Ascending aorta (tissue), 2 donors: ENCODE data around the gene FRMD4B. TPM values are rescaled to one million over a fixed set of nuclear protein-coding genes. Genes with fewer than 3 reads are reported as not detected.

Experiments used
- DNase-seq, 2 donors: peaks; one replicate each; pipeline ENCODE4 v3.0.0-alpha.2; 2019; ENCODE audit warnings: low spot score in 2 of 2
- H3K27ac ChIP-seq, 2 donors: fragments of 200-600 bp; sonication (generic); one replicate each; pipeline ENCODE4 v1.5.1; 2016 to 2017; ENCODE audit warnings: mild to moderate bottlenecking in 1 of 2
- H3K27me3 ChIP-seq: fragments of 200-600 bp; sonication (generic); one replicate; pipeline ENCODE4 v1.5.1; 2017
- H3K36me3 ChIP-seq, 2 donors: fragments of 200-600 bp; sonication (generic); one replicate each; pipeline ENCODE4 v1.5.1; 2016
- H3K4me1 ChIP-seq, 2 donors: fragments of 200-600 bp; sonication (generic); one replicate each; pipeline ENCODE4 v1.5.1; 2016 to 2017; ENCODE audit warnings: mild to moderate bottlenecking in 1 of 2
- H3K4me3 ChIP-seq, 2 donors: fragments of 200-600 bp; sonication (generic); one replicate each; pipeline ENCODE4 v1.5.1; 2016 to 2017; ENCODE audit warnings: mild to moderate bottlenecking in 1 of 2
- H3K9me3 ChIP-seq, 2 donors: fragments of 200-600 bp; sonication (generic); one replicate each; pipeline ENCODE4 v1.5.1; 2016
- CTCF ChIP-seq, 3 experiments: fragments of 200-600 bp in 2 of 3; fragments of 450-650 bp in 1 of 3; sonication (generic) in 2 of 3; IDR thresholded peaks; one replicate each; pipeline ENCODE4 v1.5.1; 2016 to 2019; ENCODE audit warnings: antibody characterized with exemption in 3 of 3, mild to moderate bottlenecking in 1 of 3, moderate library complexity in 1 of 3
- intact Hi-C: fragments of 100-400 bp; cut with DNase I; formaldehyde crosslinking; loops from one replicate; pipeline ENCODE4 v1.15.1; 2023
- total RNA-seq: library from RNA; depleted of rRNA; stranded (reverse); fragments of >200 nt; gene quantifications from one replicate; pipeline ENCODE4 v1.1.0, GENCODE V29; 2016

The FRMD4B gene
- total RNA-seq, 1 donor from 2014 or later, result 13.5 TPM

- no peak overlapping the region for H3K27ac ChIP-seq
- TF ChIP-seq CTCF (IDR thresholded peaks at IDR 0.05), result no peak
- H3K4me1 ChIP-seq, result no peaks in the 10 kb centered on the region
- no peaks in the 10 kb centered on the region for H3K36me3 ChIP-seq
- no peak overlapping the region for H3K4me3 ChIP-seq
- no peak for DNase-seq
- H3K9me3 ChIP-seq, result no peaks in the 10 kb centered on the region
- no peaks in the 10 kb centered on the region for H3K27me3 ChIP-seq
- intact Hi-C loops, result no loop called here
Measured at GRCh38 chr3:69128509-69128908, 257.4 kb downstream of the FRMD4B start.

GRCh38 chr3:69126999-69127398 lies 258.9 kb downstream of the FRMD4B start:
- Histone ChIP-seq H3K27ac (no peak overlapping the region), H3K36me3 (no peaks in the 10 kb centered on the region), H3K27me3 (no peaks in the 10 kb centered on the region), H3K4me3 (no peak overlapping the region), H3K9me3 (no peaks in the 10 kb centered on the region), H3K4me1 (no peaks in the 10 kb centered on the region)
- DNase-seq, result no peak
- intact Hi-C loops, result no loop called here
- no peak for TF ChIP-seq CTCF (IDR thresholded peaks at IDR 0.05)

GRCh38 chr3:69126216-69126615 lies 259.7 kb downstream of the FRMD4B start:
- no peaks in the 10 kb centered on the region for H3K36me3 ChIP-seq
- H3K4me1 ChIP-seq, result no peaks in the 10 kb centered on the region
- no peaks in the 10 kb centered on the region for H3K27me3 ChIP-seq
- H3K9me3 ChIP-seq, result no peaks in the 10 kb centered on the region
- no peak for DNase-seq
- no peak overlapping the region for H3K4me3 ChIP-seq
- no peak overlapping the region for H3K27ac ChIP-seq
- intact Hi-C loops, result no loop called here
- no peak for TF ChIP-seq CTCF (IDR thresholded peaks at IDR 0.05)

GRCh38 chr3:69122403-69122802 lies 263.5 kb downstream of the FRMD4B start, which contains the start of gene LMOD3:
LMOD3 (minus strand) TSS chr3:69122595; CDS start chr3:69122386, 209 bp downstream.
- DNase-seq, result no peak
- no peaks in the 10 kb centered on the region for H3K27me3 ChIP-seq
- H3K4me3 ChIP-seq, result no peak within 1 kb of the TSS
- intact Hi-C loops, result no loop called here
- no peaks in the 10 kb centered on the region for H3K4me1 ChIP-seq
- H3K9me3 ChIP-seq, result no peaks in the 10 kb centered on the region
- no peak for TF ChIP-seq CTCF (IDR thresholded peaks at IDR 0.05)
- H3K27ac ChIP-seq, result no peak within 1 kb of the TSS
- H3K36me3 ChIP-seq, result no peaks in the 10 kb centered on the region

GRCh38 chr3:69121950-69122349 lies 263.9 kb downstream of the FRMD4B start:
- Histone ChIP-seq H3K27me3 (no peaks in the 10 kb centered on the region), H3K27ac (no peak overlapping the region), H3K36me3 (no peaks in the 10 kb centered on the region), H3K9me3 (no peaks in the 10 kb centered on the region), H3K4me1 (no peaks in the 10 kb centered on the region), H3K4me3 (no peak overlapping the region)
- DNase-seq, result no peak
- intact Hi-C loops, result loop anchor here (2.0 kb wide), 1 partner anchor 549 kb away; no protein-coding TSS in a partner anchor
- no peak for TF ChIP-seq CTCF (IDR thresholded peaks at IDR 0.05)

- no peak for DNase-seq
- Histone ChIP-seq H3K27me3 (no peaks in the 10 kb centered on the region), H3K36me3 (no peaks in the 10 kb centered on the region), H3K9me3 (no peaks in the 10 kb centered on the region), H3K4me1 (no peaks in the 10 kb centered on the region), H3K4me3 (no peak overlapping the region), H3K27ac (no peak overlapping the region)
- TF ChIP-seq CTCF (IDR thresholded peaks at IDR 0.05), result no peak
- intact Hi-C loops, result loop anchor here (2.0 kb wide), 1 partner anchor 549 kb away; no protein-coding TSS in a partner anchor
Measured at GRCh38 chr3:69121513-69121912, 264.4 kb downstream of the FRMD4B start.
